Smooth muscle cell (in vitro differentiated cells): ENCODE measurements around the gene MAPKAPK2. TPM values are rescaled to one million over a fixed set of nuclear protein-coding genes. Genes with fewer than 3 reads are reported as not detected.
A peak's percentile ranks its signal among the peaks of the same experiment; 100 is the strongest.

Source experiments
- DNase-seq: peaks from one replicate; lab custom pipeline; 2025; ENCODE audit not compliant: unreplicated experiment; lab: John Stamatoyannopoulos, UW
- H2AFZ ChIP-seq: fragments of 200-600 bp; sonication (generic); 2 replicates; pipeline ENCODE4 v1.6.0; 2016; ENCODE audit warnings: antibody characterized with exemption, low read depth, mild to moderate bottlenecking
- H3F3A ChIP-seq: fragments of 200-600 bp; sonication (generic); 2 replicates; pipeline ENCODE4 v1.6.0; 2017; ENCODE audit warnings: antibody characterized with exemption, low read depth
- H3K27ac ChIP-seq: fragments of 200-600 bp; sonication (generic); 2 replicates; pipeline ENCODE4 v1.5.1; 2016; ENCODE audit warnings: low read depth, mild to moderate bottlenecking
- H3K27me3 ChIP-seq: fragments of 200-600 bp; sonication (generic); 2 replicates; pipeline ENCODE4 v1.6.1; 2016; ENCODE audit warnings: low read depth, mild to moderate bottlenecking
- H3K36me3 ChIP-seq: fragments of 200-600 bp; sonication (generic); 2 replicates; pipeline ENCODE4 v1.5.1; 2016; ENCODE audit warnings: low read depth
- H3K4me1 ChIP-seq: fragments of 200-600 bp; sonication (generic); 2 replicates; pipeline ENCODE4 v1.5.1; 2016; ENCODE audit warnings: low read depth
- H3K4me2 ChIP-seq: fragments of 200-600 bp; sonication (generic); 2 replicates; pipeline ENCODE4 v1.6.0; 2016; ENCODE audit warnings: mild to moderate bottlenecking
- H3K4me3 ChIP-seq: fragments of 200-600 bp; sonication (generic); 2 replicates; pipeline ENCODE4 v1.5.1; 2016; ENCODE audit warnings: mild to moderate bottlenecking
- H3K79me2 ChIP-seq: fragments of 200-600 bp; sonication (generic); 2 replicates; pipeline ENCODE4 v1.6.0; 2016; ENCODE audit warnings: low read depth, mild to moderate bottlenecking
- H3K9ac ChIP-seq: fragments of 200-600 bp; sonication (generic); 2 replicates; pipeline ENCODE4 v1.6.0; 2016; ENCODE audit warnings: low read depth
- H3K9me3 ChIP-seq: fragments of 200-600 bp; sonication (generic); replicated peaks from 2 replicates; pipeline ENCODE4 v1.5.1; 2016; ENCODE audit warnings: low read depth
- H4K20me1 ChIP-seq: fragments of 200-600 bp; sonication (generic); 2 replicates; pipeline ENCODE4 v1.6.0; 2016; ENCODE audit warnings: low read depth
- CTCF ChIP-seq: fragments of 200-600 bp; sonication (generic); IDR thresholded peaks from 2 replicates; pipeline ENCODE4 v1.5.1; 2017; ENCODE audit warnings: borderline replicate concordance, mild to moderate bottlenecking, antibody characterized with exemption; ENCODE audit not compliant: insufficient read depth, poor library complexity, severe bottlenecking
- WGBS: methylation state at CpG from one replicate; pipeline ENCODE4 v1.1.7; 2016; ENCODE audit warnings: low lambda C conversion rate; 5-methylcytosine and 5-hydroxymethylcytosine counted together
- polyA plus RNA-seq: library from polyadenylated mRNA; unstranded; fragments of >200 nt; fragmentation: Nextera tagmentation; extraction: Ambion mirVana; gene quantifications from 2 replicates; pipeline ENCODE4 v1.2.1, GENCODE V29; 2016
- total RNA-seq: library from RNA; depleted of rRNA; stranded (reverse); fragments of >200 nt; gene quantifications from 2 replicates; pipeline ENCODE4 v1.2.3, GENCODE V29; 2014

The MAPKAPK2 gene
- total and polyA plus RNA-seq, 2 experiments from 2014 or later = 14.3 to 40.9 TPM

- DNase-seq = no peak
- WGBS = 67% methylated on average over 5 of the region's 5 CpGs
- Histone ChIP-seq H4K20me1 (peaks cover 100% of the 10 kb centered on the region), H2AFZ (no peak overlapping the region), H3K9ac (no peak overlapping the region), H3K36me3 (no peaks in the 10 kb centered on the region), H3K9me3 (no peaks in the 10 kb centered on the region), H3K4me2 (peak overlapping the region; percentile 23), H3K79me2 (peaks cover 100% of the 10 kb centered on the region), H3K4me1 (peaks cover 51% of the 10 kb centered on the region), H3F3A (peaks cover 8% of the 10 kb centered on the region), H3K27me3 (no peaks in the 10 kb centered on the region), H3K4me3 (no peak overlapping the region), H3K27ac (peak overlapping the region; percentile 10)
- no peak for TF ChIP-seq CTCF
Observed at GRCh38 chr1:206709772-206710459, 25.2 kb downstream of the MAPKAPK2 start.

GRCh38 chr1:206710460-206710823 is 25.7 kb downstream of the MAPKAPK2 start:
- Histone ChIP-seq H3K4me1 (peaks cover 45% of the 10 kb centered on the region), H2AFZ (no peak overlapping the region), H3K9ac (no peak overlapping the region), H3K27ac (peak overlapping the region; percentile 10), H3K4me2 (no peak overlapping the region), H3K9me3 (no peaks in the 10 kb centered on the region), H3K27me3 (no peaks in the 10 kb centered on the region), H3K36me3 (no peaks in the 10 kb centered on the region), H3K4me3 (no peak overlapping the region), H3K79me2 (peaks cover 100% of the 10 kb centered on the region), H4K20me1 (peaks cover 100% of the 10 kb centered on the region), H3F3A (peaks cover 8% of the 10 kb centered on the region)
- DNase-seq = no peak
- WGBS = 83% methylated on average over 3 of the region's 3 CpGs
- no peak for TF ChIP-seq CTCF

GRCh38 chr1:206713070-206713469 is 28.4 kb downstream of the MAPKAPK2 start:
- Histone ChIP-seq H3K79me2 (peaks cover 100% of the 10 kb centered on the region), H3K4me3 (no peak overlapping the region), H3K27me3 (no peaks in the 10 kb centered on the region), H3K27ac (peak overlapping the region; percentile 79), H3K9ac (peak overlapping the region; percentile 10), H3K9me3 (no peaks in the 10 kb centered on the region), H3K4me2 (peak overlapping the region; percentile 77), H3F3A (peaks cover 8% of the 10 kb centered on the region), H4K20me1 (peaks cover 100% of the 10 kb centered on the region), H3K36me3 (no peaks in the 10 kb centered on the region), H3K4me1 (peaks cover 19% of the 10 kb centered on the region), H2AFZ (no peak overlapping the region)
- DNase-seq = no peak
- TF ChIP-seq CTCF = no peak
- WGBS = 84% methylated on average over 4 of the region's 4 CpGs

- no peak overlapping the region for H3K4me3 ChIP-seq
- no peak for TF ChIP-seq CTCF
- H3K36me3 ChIP-seq = no peaks in the 10 kb centered on the region
- H3K9ac ChIP-seq = peak overlapping the region; percentile 10
- H3K27ac ChIP-seq = peak overlapping the region; percentile 79
- H3K4me2 ChIP-seq = peak overlapping the region; percentile 77
- H3K9me3 ChIP-seq = no peaks in the 10 kb centered on the region
- H3K4me1 ChIP-seq = peaks cover 16% of the 10 kb centered on the region
- H2AFZ ChIP-seq = no peak overlapping the region
- DNase-seq = no peak
- peaks cover 100% of the 10 kb centered on the region for H4K20me1 ChIP-seq
- 26% methylated on average over 6 of the region's 6 CpGs for WGBS
- no peaks in the 10 kb centered on the region for H3K27me3 ChIP-seq
- H3F3A ChIP-seq = peaks cover 6% of the 10 kb centered on the region
- peaks cover 100% of the 10 kb centered on the region for H3K79me2 ChIP-seq
Observed at GRCh38 chr1:206713910-206714312, 29.2 kb downstream of the MAPKAPK2 start.
